Gastrocnemius medialis (tissue), 4 donors: ENCODE measurements around the gene RASGRP4.

Experiments
- POLR2A ChIP-seq, 2 donors: fragments of 450-650 bp; IDR thresholded peaks; one replicate each; pipeline ENCODE4 v1.6.1; 2017; ENCODE audit warnings: antibody characterized with exemption in 2 of 2, mild to moderate bottlenecking in 2 of 2, moderate library complexity in 2 of 2
- TF ChIP-seq, protein P1 (sequence below), 5 experiments: fragments of 450-650 bp in 3 of 5; fragments of 200-600 bp in 2 of 5; sonication (generic) in 2 of 5; IDR thresholded peaks in 4 of 5; conservative IDR thresholded peaks in 1 of 5; 1 replicate in 4 of 5; 2 replicates in 1 of 5; pipeline ENCODE4 v1.5.1; 2016 to 2019; ENCODE audit warnings: antibody characterized with exemption in 5 of 5, mild to moderate bottlenecking in 3 of 5, moderate library complexity in 3 of 5

DNA sequence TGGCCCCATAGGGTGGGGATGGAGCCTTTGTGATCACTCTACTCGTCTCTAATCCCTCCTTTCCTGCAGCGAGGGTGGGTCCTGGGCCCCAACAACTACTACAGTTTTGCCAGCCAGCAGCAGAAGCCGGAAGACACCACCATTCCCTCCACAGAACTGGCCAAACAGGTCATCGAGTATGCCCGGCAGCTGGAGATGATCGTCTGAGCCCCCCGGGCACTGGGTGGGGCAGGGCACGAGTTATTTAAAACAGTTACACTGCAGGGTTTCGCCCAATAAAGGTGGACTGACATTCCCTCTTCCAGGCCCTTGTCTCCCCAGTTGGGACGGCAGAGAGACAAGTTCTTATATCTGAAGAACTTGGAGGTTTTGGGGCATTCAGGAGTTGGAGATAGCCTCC lies 42.8 kb downstream of the RASGRP4 start:
- no peak for TF ChIP-seq POLR2A (IDR thresholded peaks at IDR 0.05)
- TF ChIP-seq, protein P1, sequence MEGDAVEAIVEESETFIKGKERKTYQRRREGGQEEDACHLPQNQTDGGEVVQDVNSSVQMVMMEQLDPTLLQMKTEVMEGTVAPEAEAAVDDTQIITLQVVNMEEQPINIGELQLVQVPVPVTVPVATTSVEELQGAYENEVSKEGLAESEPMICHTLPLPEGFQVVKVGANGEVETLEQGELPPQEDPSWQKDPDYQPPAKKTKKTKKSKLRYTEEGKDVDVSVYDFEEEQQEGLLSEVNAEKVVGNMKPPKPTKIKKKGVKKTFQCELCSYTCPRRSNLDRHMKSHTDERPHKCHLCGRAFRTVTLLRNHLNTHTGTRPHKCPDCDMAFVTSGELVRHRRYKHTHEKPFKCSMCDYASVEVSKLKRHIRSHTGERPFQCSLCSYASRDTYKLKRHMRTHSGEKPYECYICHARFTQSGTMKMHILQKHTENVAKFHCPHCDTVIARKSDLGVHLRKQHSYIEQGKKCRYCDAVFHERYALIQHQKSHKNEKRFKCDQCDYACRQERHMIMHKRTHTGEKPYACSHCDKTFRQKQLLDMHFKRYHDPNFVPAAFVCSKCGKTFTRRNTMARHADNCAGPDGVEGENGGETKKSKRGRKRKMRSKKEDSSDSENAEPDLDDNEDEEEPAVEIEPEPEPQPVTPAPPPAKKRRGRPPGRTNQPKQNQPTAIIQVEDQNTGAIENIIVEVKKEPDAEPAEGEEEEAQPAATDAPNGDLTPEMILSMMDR (IDR thresholded peaks at IDR 0.05 in 4 of 5, conservative IDR thresholded peaks at IDR 0.05 in 1 of 5) = no peak
